PFSK-1 (cell line): ENCODE data around the gene GHRL.

Source experiments
- FOXP2 ChIP-seq: optimal IDR thresholded peaks from 2 replicates; pipeline ENCODE3; 2011; ENCODE audit warnings: borderline replicate concordance, control low read depth, inconsistent platforms; ENCODE audit not compliant: insufficient read depth; ENCODE audit errors: extremely low read length, extremely low read depth
- POLR2AphosphoS5 ChIP-seq: IDR thresholded peaks from 2 replicates; pipeline ENCODE4 v1.6.1; 2012; ENCODE audit warnings: low read depth, mild to moderate bottlenecking, control low read depth, low read length, moderate library complexity
- SIN3A ChIP-seq: IDR thresholded peaks from 2 replicates; pipeline ENCODE4 v1.6.1; 2012; ENCODE audit warnings: mild to moderate bottlenecking, low read length, moderate library complexity, borderline replicate concordance; ENCODE audit not compliant: insufficient read depth
- TAF1 ChIP-seq: IDR thresholded peaks from 2 replicates; pipeline ENCODE4 v1.6.1; 2012; ENCODE audit warnings: low read length, control low read depth, borderline replicate concordance; ENCODE audit not compliant: insufficient read depth
- TF ChIP-seq, protein P1 (sequence below), 2 experiments: IDR thresholded peaks; 2 replicates each; pipeline versions ENCODE4 v1.6.1 to v1.8.0; 2011 to 2012; ENCODE audit warnings: low read depth in 2 of 2, low read length in 2 of 2, control low read depth in 1 of 2, inconsistent platforms in 1 of 2, mild to moderate bottlenecking in 1 of 2, moderate library complexity in 1 of 2; ENCODE audit not compliant: insufficient read depth in 1 of 2

DNA sequence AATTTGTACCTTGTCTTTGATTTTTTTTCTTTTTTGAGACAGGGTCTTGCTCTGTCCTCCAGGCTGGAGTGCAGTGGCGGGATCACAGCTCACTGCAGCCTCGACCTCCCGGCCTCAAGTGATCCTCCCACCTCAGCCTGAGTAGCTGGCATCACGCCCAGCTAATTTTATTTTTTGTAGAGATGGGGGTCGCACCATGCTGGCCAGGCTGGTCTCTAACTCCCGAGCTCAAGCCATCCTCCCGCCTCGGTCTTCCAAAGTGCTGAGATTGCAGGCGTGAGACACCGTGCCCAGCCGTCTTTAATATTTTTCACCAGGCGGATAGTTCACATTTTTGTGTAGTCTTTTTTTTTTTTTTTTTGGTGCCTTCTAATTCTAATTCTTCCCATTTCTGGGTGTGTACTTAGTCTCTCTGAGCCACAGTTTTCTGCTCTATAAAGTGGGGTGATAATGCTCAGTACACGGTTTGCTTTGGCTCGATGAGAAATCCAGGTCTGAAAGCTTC, 45.0 kb downstream of the GHRL start:
- no peak for TF ChIP-seq POLR2AphosphoS5
- TF ChIP-seq, protein P1, sequence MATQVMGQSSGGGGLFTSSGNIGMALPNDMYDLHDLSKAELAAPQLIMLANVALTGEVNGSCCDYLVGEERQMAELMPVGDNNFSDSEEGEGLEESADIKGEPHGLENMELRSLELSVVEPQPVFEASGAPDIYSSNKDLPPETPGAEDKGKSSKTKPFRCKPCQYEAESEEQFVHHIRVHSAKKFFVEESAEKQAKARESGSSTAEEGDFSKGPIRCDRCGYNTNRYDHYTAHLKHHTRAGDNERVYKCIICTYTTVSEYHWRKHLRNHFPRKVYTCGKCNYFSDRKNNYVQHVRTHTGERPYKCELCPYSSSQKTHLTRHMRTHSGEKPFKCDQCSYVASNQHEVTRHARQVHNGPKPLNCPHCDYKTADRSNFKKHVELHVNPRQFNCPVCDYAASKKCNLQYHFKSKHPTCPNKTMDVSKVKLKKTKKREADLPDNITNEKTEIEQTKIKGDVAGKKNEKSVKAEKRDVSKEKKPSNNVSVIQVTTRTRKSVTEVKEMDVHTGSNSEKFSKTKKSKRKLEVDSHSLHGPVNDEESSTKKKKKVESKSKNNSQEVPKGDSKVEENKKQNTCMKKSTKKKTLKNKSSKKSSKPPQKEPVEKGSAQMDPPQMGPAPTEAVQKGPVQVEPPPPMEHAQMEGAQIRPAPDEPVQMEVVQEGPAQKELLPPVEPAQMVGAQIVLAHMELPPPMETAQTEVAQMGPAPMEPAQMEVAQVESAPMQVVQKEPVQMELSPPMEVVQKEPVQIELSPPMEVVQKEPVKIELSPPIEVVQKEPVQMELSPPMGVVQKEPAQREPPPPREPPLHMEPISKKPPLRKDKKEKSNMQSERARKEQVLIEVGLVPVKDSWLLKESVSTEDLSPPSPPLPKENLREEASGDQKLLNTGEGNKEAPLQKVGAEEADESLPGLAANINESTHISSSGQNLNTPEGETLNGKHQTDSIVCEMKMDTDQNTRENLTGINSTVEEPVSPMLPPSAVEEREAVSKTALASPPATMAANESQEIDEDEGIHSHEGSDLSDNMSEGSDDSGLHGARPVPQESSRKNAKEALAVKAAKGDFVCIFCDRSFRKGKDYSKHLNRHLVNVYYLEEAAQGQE (IDR thresholded peaks at IDR 0.05; ENCODE audit: insufficient read depth in 1 of 2, low read depth in 2 of 2, low read length in 2 of 2) = no peak
- TF ChIP-seq TAF1 = no peak
- no peak for TF ChIP-seq SIN3A
- no peak for TF ChIP-seq FOXP2
